ENCODE results near the gene PEF1.

DNA sequence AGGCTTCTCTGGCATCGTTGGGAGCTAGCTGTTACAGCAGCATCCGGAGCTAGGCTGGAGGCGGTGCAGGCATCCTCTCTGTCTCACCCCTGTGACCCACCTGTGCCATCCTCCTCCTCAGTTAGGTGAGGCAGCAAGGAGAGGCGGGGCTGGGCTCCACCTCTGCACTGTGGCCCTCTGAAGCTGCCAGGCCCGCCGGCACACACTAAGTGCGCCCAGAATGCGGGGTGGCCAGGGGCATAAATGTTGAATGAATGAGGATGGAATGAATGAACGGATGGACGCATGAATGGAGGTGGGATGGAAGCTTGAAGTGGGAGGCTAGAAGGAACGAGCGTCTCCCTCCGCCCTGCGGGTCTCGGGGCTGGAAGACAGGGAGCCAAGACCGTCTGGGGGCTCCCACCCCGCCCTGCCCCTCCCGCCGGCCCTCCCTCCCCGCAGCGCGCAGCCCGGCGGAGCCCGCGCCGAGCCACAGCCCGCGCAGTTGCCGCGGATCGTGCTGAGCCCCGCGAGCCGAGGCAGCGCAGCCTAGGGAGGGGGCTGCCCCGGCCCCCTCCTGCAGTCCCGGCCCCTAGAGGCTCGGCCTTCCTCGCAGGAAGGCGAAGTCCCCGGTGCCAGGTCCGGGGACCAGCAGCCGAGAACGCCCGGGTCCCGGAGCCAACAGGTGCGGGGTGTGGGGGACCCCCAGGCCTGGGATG lies 27.3 kb downstream of the PEF1 start, which contains the start of gene HCRTR1:
- TF ChIP-seq, protein P1, sequence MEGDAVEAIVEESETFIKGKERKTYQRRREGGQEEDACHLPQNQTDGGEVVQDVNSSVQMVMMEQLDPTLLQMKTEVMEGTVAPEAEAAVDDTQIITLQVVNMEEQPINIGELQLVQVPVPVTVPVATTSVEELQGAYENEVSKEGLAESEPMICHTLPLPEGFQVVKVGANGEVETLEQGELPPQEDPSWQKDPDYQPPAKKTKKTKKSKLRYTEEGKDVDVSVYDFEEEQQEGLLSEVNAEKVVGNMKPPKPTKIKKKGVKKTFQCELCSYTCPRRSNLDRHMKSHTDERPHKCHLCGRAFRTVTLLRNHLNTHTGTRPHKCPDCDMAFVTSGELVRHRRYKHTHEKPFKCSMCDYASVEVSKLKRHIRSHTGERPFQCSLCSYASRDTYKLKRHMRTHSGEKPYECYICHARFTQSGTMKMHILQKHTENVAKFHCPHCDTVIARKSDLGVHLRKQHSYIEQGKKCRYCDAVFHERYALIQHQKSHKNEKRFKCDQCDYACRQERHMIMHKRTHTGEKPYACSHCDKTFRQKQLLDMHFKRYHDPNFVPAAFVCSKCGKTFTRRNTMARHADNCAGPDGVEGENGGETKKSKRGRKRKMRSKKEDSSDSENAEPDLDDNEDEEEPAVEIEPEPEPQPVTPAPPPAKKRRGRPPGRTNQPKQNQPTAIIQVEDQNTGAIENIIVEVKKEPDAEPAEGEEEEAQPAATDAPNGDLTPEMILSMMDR (IDR thresholded peaks at IDR 0.05 in 4 of 5, conservative IDR thresholded peaks at IDR 0.05 in 1 of 5): no peak
- TF ChIP-seq POLR2A (IDR thresholded peaks at IDR 0.05): no peak
